K562 (cell line): ENCODE data around the gene RPS28. TPM values are rescaled to one million over a fixed set of nuclear protein-coding genes. Genes with fewer than 3 reads are reported as not detected.
A peak's percentile ranks its signal among the peaks of the same experiment; 100 is the strongest.
"Not testable (repeated sequence)": the region's sequence is repeated elsewhere in the genome, so short reads cannot be mapped to it uniquely, and the experiment has no call there.

Experiments used
- ATAC-seq: fragments of 200-7000 bp; cut with Tn5 transposase; 3 replicates; pipeline ENCODE4 v1.9.1; 2020; ENCODE audit warnings: moderate library complexity
- BruUV-seq: library from RNA; stranded (reverse); fragments of 400-500 nt; replicated peaks from 2 replicates; lab custom pipeline; 2021; lab: Mats Ljungman, UMichigan
- CTCF ChIA-PET: fragments of 300-600 bp; formaldehyde crosslinking; extraction: SDS; loops from one replicate; lab custom pipeline; 2021; ENCODE audit warnings: low intra/inter-chr PET ratio; lab: Yijun Ruan, JAX
- POLR2A ChIA-PET: fragments of 300-600, 350-650 bp; sonication (Branson Sonifier 250); formaldehyde crosslinking; extraction: SDS; loops from one replicate; lab custom pipeline; 2021; ENCODE audit warnings: antibody characterized with exemption, inconsistent platforms; lab: Yijun Ruan, JAX
- DNase-seq, 4 experiments: peaks; one replicate each; pipeline versions ENCODE4 v3.0.0 to v3.0.0-alpha.2; 2011 to 2018; ENCODE audit warnings: low spot score in 3 of 4, mixed read lengths in 3 of 4; ENCODE audit errors: extremely low read depth in 1 of 4
- FAIRE-seq: peaks from 2 replicates; lab custom pipeline; 2011; peaks lifted over from hg19 to GRCh38; lab: Jason Lieb, UNC
- H2AFZ ChIP-seq: 2 replicates; pipeline ENCODE4 v1.6.0; 2011; ENCODE audit warnings: low read depth, low read length, control low read depth, inconsistent platforms
- H3K27ac ChIP-seq: fragments of 200-600 bp; 3 replicates; pipeline ENCODE4 v1.8.0; 2011; ENCODE audit warnings: low read depth, mild to moderate bottlenecking, control low read depth, inconsistent platforms, low read length, moderate library complexity, mixed read lengths; ENCODE audit errors: extremely low read depth
- H3K27me3 ChIP-seq, 2 experiments: fragments of 300-600 bp in 1 of 2; 2 replicates in 1 of 2; 3 replicates in 1 of 2; pipeline versions ENCODE4 v1.6.0 to v1.8.0; 2011; ENCODE audit warnings: inconsistent platforms in 2 of 2, low read length in 2 of 2, mild to moderate bottlenecking in 1 of 2, mixed read lengths in 1 of 2, moderate library complexity in 1 of 2; ENCODE audit not compliant: control insufficient read depth in 2 of 2, insufficient read depth in 2 of 2
- H3K36me3 ChIP-seq: fragments of 300-600 bp; 3 replicates; pipeline ENCODE4 v1.8.0; 2011; ENCODE audit warnings: mild to moderate bottlenecking, low read length, inconsistent platforms; ENCODE audit not compliant: control insufficient read depth, insufficient read depth
- H3K4me1 ChIP-seq, 2 experiments: fragments of 200-600 bp in 1 of 2; replicated peaks in 1 of 2; 2 replicates in 1 of 2; 3 replicates in 1 of 2; pipeline versions ENCODE4 v1.5.1 to v1.8.0; 2011; ENCODE audit warnings: inconsistent platforms in 2 of 2, low read length in 2 of 2, mild to moderate bottlenecking in 1 of 2, mixed read lengths in 1 of 2, moderate library complexity in 1 of 2; ENCODE audit not compliant: control insufficient read depth in 2 of 2, insufficient read depth in 2 of 2
- H3K4me2 ChIP-seq: 2 replicates; pipeline ENCODE4 v1.6.1; 2011; ENCODE audit warnings: low read length, control low read depth, inconsistent platforms, mixed read lengths; ENCODE audit not compliant: insufficient read depth
- H3K4me3 ChIP-seq: fragments of 200-600 bp; sonication (generic), shearing (Covaris generic); 2 replicates; pipeline ENCODE4 v1.5.1; 2016; ENCODE audit warnings: control low read depth, inconsistent platforms
- H3K79me2 ChIP-seq: fragments of 200-600 bp; 3 replicates; pipeline ENCODE4 v1.8.0; 2011; ENCODE audit warnings: low read length, inconsistent platforms; ENCODE audit not compliant: control insufficient read depth, insufficient read depth
- H3K9ac ChIP-seq, 2 experiments: 2 replicates each; pipeline versions ENCODE4 v1.6.0 to v1.6.1; 2011; ENCODE audit warnings: low read depth in 2 of 2, low read length in 2 of 2, control low read depth in 1 of 2, inconsistent platforms in 1 of 2, mild to moderate bottlenecking in 1 of 2, mixed read lengths in 1 of 2; ENCODE audit not compliant: insufficient read depth in 1 of 2
- H3K9me1 ChIP-seq: one replicate; pipeline ENCODE4 v1.6.0; 2011; ENCODE audit warnings: inconsistent platforms, mild to moderate bottlenecking, low read length, moderate library complexity; ENCODE audit not compliant: control insufficient read depth, insufficient read depth
- H3K9me3 ChIP-seq: replicated peaks from 2 replicates; pipeline ENCODE4 v1.5.1; 2011; ENCODE audit warnings: low read depth, low read length, inconsistent platforms; ENCODE audit not compliant: control insufficient read depth, insufficient read depth
- H4K20me1 ChIP-seq: replicated peaks from 2 replicates; pipeline ENCODE4 v1.6.1; 2011; ENCODE audit warnings: low read length, inconsistent platforms, mixed read lengths; ENCODE audit not compliant: control insufficient read depth, insufficient read depth
- CEBPB ChIP-seq: fragments of 450-650 bp; IDR thresholded peaks from 2 replicates; pipeline ENCODE4 v1.6.1; 2016; ENCODE audit warnings: missing genetic modification characterization, missing compliant biosample characterization
- CEBPG ChIP-seq, 3 experiments: fragments of 200-800 bp in 1 of 3; sonication (Bioruptor generic) in 1 of 3; sonication (generic) in 1 of 3; formaldehyde crosslinking in 1 of 3; IDR thresholded peaks in 2 of 3; conservative IDR thresholded peaks in 1 of 3; 2 replicates each; pipeline versions ENCODE4 v1.6.1 to v1.8.0; 2016 to 2022; ENCODE audit warnings: missing compliant biosample characterization in 2 of 3, missing genetic modification characterization in 2 of 3, mild to moderate bottlenecking in 1 of 3, missing genetic modification reagents in 1 of 3
- HMGN3 ChIP-seq: IDR thresholded peaks from 2 replicates; pipeline ENCODE4 v1.6.1; 2011; ENCODE audit warnings: borderline replicate concordance, low read depth, mild to moderate bottlenecking, mixed read lengths, low read length; ENCODE audit not compliant: insufficient read length; ENCODE audit errors: extremely low read depth
- JUND ChIP-seq, 2 experiments: IDR thresholded peaks; 2 replicates in 1 of 2; 3 replicates in 1 of 2; pipeline ENCODE4 v1.6.1; 2011; ENCODE audit warnings: borderline replicate concordance in 2 of 2, low read depth in 2 of 2, low read length in 2 of 2, improper control_type of control experiment in 1 of 2, missing biosample characterization in 1 of 2, missing genetic modification characterization in 1 of 2, missing genetic modification reagents in 1 of 2
- MYC ChIP-seq, 2 experiments: fragments of 250-450 bp in 1 of 2; sonication (Bioruptor Pico) in 1 of 2; IDR thresholded peaks; 2 replicates each; pipeline versions ENCODE4 v1.5.1 to v1.6.1; 2012 to 2021; ENCODE audit warnings: low read depth in 2 of 2, borderline replicate concordance in 1 of 2, improper control_type of control experiment in 1 of 2, low read length in 1 of 2, mild to moderate bottlenecking in 1 of 2, moderate library complexity in 1 of 2
- PHF20 ChIP-seq: fragments of 450-650 bp; IDR thresholded peaks from 2 replicates; pipeline ENCODE4 v1.6.1; 2018; ENCODE audit not compliant: partially characterized antibody
- SAFB2 ChIP-seq: fragments of 200-400 bp; formaldehyde crosslinking; IDR thresholded peaks from 2 replicates; pipeline ENCODE4 v1.6.1; 2018; ENCODE audit warnings: borderline replicate concordance, low read length, low read depth, moderate library complexity; ENCODE audit not compliant: severe bottlenecking
- YBX1 ChIP-seq: fragments of 450-650 bp; IDR thresholded peaks from 2 replicates; pipeline ENCODE4 v1.7.1; 2016; ENCODE audit warnings: mild to moderate bottlenecking
- WGBS: fragments of 100-300 bp; shearing (Covaris generic); methylation state at CpG from one replicate; pipeline ENCODE4 v1.1.6; 2016; ENCODE audit warnings: low coverage, mixed read lengths; ENCODE audit not compliant: insufficient coverage; ENCODE audit errors: missing lambda C conversion rate; 5-methylcytosine and 5-hydroxymethylcytosine counted together
- in situ Hi-C: fragments of 300-500 bp; cut with MboI; formaldehyde crosslinking; loops from 4 replicates; pipeline ENCODE4 v1.15.0; 2018; ENCODE audit warnings: inconsistent platforms, mixed read lengths
- intact Hi-C: fragments of 100-400 bp; cut with micrococcal nuclease; formaldehyde crosslinking; loops from 2 replicates; pipeline ENCODE4 v1.14.2; 2022
- polyA plus RNA-seq, 8 experiments: library from polyadenylated mRNA; depleted of rRNA in 4 of 8; stranded (reverse) in 5 of 8; unstranded in 3 of 8; fragments of >200 nt; fragmentation: Nextera tagmentation in 2 of 8; fragmentation: Illumina TruSeq in 1 of 8; extraction: Ambion mirVana in 2 of 8; extraction: Trizol in 1 of 8; gene quantifications; 2 replicates each; pipeline versions ENCODE4 v1.2.1 to v1.2.3, GENCODE V29; 2011 to 2014; ENCODE audit warnings: inconsistent platforms in 1 of 8, missing spikeins in 1 of 8
- total RNA-seq, 7 experiments: library from RNA; depleted of rRNA in 6 of 7; stranded (reverse); fragments of >200 nt in 6 of 7; fragmentation: Illumina TruSeq in 2 of 7; extraction: Trizol in 2 of 7; gene quantifications; 2 replicates each; pipeline versions ENCODE4 v1.2.1 to v1.2.3, GENCODE V29; 2011 to 2021; ENCODE audit warnings: low replicate concordance in 1 of 7
- TF ChIP-seq, protein P1 (sequence below): sonication (generic); formaldehyde crosslinking; IDR thresholded peaks from 2 replicates; pipeline ENCODE4 v1.8.0; 2022; ENCODE audit warnings: missing genetic modification reagents, mild to moderate bottlenecking, moderate library complexity, borderline replicate concordance
- TF ChIP-seq, protein P2 (sequence below), 3 experiments: IDR thresholded peaks in 2 of 3; conservative IDR thresholded peaks in 1 of 3; 2 replicates each; pipeline ENCODE4 v1.5.1; 2011 to 2012; ENCODE audit warnings: low read length in 3 of 3, mild to moderate bottlenecking in 3 of 3, control low read depth in 2 of 3, improper control_type of control experiment in 1 of 3, inconsistent platforms in 1 of 3, low read depth in 1 of 3, mixed read lengths in 1 of 3, moderate library complexity in 1 of 3; ENCODE audit not compliant: insufficient read depth in 2 of 3
- TF ChIP-seq, protein P3 (sequence below): fragments of 450-650 bp; formaldehyde crosslinking; IDR thresholded peaks from 2 replicates; pipeline ENCODE4 v1.4.0; 2020; ENCODE audit warnings: mild to moderate bottlenecking, moderate library complexity

The RPS28 gene
- total and polyA plus RNA-seq, 9 of the 15 experiments (the other 6 are each of a cell fraction or from before 2014, with no cell fraction given): 165 to 2,827 (median 1,303) TPM

GRCh38 chr19:8340341-8341096, 19.2 kb downstream of the RPS28 start (continued):
- TF ChIP-seq, protein P1, sequence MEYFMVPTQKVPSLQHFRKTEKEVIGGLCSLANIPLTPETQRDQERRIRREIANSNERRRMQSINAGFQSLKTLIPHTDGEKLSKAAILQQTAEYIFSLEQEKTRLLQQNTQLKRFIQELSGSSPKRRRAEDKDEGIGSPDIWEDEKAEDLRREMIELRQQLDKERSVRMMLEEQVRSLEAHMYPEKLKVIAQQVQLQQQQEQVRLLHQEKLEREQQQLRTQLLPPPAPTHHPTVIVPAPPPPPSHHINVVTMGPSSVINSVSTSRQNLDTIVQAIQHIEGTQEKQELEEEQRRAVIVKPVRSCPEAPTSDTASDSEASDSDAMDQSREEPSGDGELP (CRISPR knock-in tag): peak; percentile 80
- TF ChIP-seq HMGN3 (no peak), CEBPG (CRISPR knock-in tag; IDR thresholded peaks at IDR 0.05) (peak; percentile 62; the same call in 1 of the 2 replicates), CEBPG (tag; conservative IDR thresholded peaks at IDR 0.05 in 1 of 2, IDR thresholded peaks at IDR 0.05 in 1 of 2) (peak in 1 of 2 experiments; percentile 63; a peak in 2 of 4 replicates), JUND (IDR thresholded peaks at IDR 0.05; ENCODE audit: borderline replicate concordance, low read depth, low read length) (0 out of 2 replicates have a peak, but pooled peaks have one; percentile 14), JUND (tag; IDR thresholded peaks at IDR 0.05; ENCODE audit: borderline replicate concordance, low read depth, low read length) (no peak), CEBPB (tag) (peak; percentile 55; the same call in 1 of the 2 replicates), MYC (IDR thresholded peaks at IDR 0.05; ENCODE audit: low read depth, low read length) (no peak), MYC (CRISPR knock-in tag; IDR thresholded peaks at IDR 0.05; ENCODE audit: borderline replicate concordance, low read depth) (no peak), PHF20 (no peak), SAFB2 (no peak), YBX1 (no peak)
- TF ChIP-seq, protein P2, sequence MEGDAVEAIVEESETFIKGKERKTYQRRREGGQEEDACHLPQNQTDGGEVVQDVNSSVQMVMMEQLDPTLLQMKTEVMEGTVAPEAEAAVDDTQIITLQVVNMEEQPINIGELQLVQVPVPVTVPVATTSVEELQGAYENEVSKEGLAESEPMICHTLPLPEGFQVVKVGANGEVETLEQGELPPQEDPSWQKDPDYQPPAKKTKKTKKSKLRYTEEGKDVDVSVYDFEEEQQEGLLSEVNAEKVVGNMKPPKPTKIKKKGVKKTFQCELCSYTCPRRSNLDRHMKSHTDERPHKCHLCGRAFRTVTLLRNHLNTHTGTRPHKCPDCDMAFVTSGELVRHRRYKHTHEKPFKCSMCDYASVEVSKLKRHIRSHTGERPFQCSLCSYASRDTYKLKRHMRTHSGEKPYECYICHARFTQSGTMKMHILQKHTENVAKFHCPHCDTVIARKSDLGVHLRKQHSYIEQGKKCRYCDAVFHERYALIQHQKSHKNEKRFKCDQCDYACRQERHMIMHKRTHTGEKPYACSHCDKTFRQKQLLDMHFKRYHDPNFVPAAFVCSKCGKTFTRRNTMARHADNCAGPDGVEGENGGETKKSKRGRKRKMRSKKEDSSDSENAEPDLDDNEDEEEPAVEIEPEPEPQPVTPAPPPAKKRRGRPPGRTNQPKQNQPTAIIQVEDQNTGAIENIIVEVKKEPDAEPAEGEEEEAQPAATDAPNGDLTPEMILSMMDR (IDR thresholded peaks at IDR 0.05 in 2 of 3, conservative IDR thresholded peaks at IDR 0.05 in 1 of 3; ENCODE audit: insufficient read depth in 2 of 3, low read depth in 1 of 3, low read length in 3 of 3): peak; percentile 5 to 31 (median 24); a peak in 1 of 6 replicates
- TF ChIP-seq, protein P3, sequence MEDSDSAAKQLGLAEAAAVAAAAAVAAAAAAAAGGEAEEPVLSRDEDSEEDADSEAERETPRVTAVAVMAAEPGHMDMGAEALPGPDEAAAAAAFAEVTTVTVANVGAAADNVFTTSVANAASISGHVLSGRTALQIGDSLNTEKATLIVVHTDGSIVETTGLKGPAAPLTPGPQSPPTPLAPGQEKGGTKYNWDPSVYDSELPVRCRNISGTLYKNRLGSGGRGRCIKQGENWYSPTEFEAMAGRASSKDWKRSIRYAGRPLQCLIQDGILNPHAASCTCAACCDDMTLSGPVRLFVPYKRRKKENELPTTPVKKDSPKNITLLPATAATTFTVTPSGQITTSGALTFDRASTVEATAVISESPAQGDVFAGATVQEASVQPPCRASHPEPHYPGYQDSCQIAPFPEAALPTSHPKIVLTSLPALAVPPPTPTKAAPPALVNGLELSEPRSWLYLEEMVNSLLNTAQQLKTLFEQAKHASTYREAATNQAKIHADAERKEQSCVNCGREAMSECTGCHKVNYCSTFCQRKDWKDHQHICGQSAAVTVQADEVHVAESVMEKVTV (CRISPR knock-in tag): no peak

DNA sequence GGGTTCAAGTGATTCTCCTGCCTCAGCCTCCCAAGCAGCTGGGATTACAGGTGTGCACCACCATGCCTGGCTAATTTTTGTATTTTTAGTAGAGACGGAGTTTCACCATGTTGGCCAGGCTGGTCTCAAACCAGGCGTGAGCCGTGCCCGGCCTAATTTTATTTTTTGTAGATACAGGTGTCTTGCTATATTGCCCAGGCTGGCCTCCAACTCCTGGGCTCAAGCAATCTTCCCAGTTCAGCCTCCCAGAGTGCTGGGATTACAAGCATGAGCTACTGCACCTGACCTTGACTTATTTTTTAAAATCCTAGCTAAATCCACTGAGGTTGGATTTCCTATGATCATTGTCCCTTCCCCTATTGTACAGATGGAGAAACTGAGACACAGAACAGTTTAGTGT, 20.2 kb downstream of the RPS28 start:
- H3K4me3 ChIP-seq, H4K20me1 ChIP-seq, H3K36me3 ChIP-seq, H3K79me2 ChIP-seq, BruUV-seq, H3K4me2 ChIP-seq, H3K9me1 ChIP-seq, H3K27me3 ChIP-seq, in situ Hi-C loops, CTCF ChIA-PET, H3K9me3 ChIP-seq, FAIRE-seq, intact Hi-C loops, H3K27ac ChIP-seq, DNase-seq, ATAC-seq, H3K9ac ChIP-seq, H2AFZ ChIP-seq: not testable (repeated sequence)
- WGBS: 82% methylated on average over 4 of the region's 4 CpGs
- POLR2A ChIA-PET: interaction anchor here (0.6 to 2.0 kb wide), 6 partner anchors 14 to 172 kb away, joined by 3 to 14 read pairs (median 4); partner anchors contain the start of gene ZNF414
- peaks cover 0 to 25% of the 10 kb centered on the region in 2 experiments; a peak in 3 of 5 replicates for H3K4me1 ChIP-seq
